AG09319 (cell line): Measurements from ENCODE around the gene IP6K3.

ENCODE experiments used
- DNase-seq: peaks from one replicate; pipeline ENCODE4 v3.0.0-alpha.2; 2010; ENCODE audit warnings: low read depth; ENCODE audit errors: extremely low read depth
- TF ChIP-seq, protein P1 (sequence below): IDR thresholded peaks from 2 replicates; pipeline ENCODE4 v1.5.1; 2011; ENCODE audit warnings: low read depth, mild to moderate bottlenecking, inconsistent platforms, low read length, moderate library complexity

The IP6K3 gene

GRCh38 chr6:33738879-33739278, 7.8 kb downstream of the IP6K3 start:
- no peak for DNase-seq
- TF ChIP-seq, protein P1, sequence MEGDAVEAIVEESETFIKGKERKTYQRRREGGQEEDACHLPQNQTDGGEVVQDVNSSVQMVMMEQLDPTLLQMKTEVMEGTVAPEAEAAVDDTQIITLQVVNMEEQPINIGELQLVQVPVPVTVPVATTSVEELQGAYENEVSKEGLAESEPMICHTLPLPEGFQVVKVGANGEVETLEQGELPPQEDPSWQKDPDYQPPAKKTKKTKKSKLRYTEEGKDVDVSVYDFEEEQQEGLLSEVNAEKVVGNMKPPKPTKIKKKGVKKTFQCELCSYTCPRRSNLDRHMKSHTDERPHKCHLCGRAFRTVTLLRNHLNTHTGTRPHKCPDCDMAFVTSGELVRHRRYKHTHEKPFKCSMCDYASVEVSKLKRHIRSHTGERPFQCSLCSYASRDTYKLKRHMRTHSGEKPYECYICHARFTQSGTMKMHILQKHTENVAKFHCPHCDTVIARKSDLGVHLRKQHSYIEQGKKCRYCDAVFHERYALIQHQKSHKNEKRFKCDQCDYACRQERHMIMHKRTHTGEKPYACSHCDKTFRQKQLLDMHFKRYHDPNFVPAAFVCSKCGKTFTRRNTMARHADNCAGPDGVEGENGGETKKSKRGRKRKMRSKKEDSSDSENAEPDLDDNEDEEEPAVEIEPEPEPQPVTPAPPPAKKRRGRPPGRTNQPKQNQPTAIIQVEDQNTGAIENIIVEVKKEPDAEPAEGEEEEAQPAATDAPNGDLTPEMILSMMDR = no peak

DNA sequence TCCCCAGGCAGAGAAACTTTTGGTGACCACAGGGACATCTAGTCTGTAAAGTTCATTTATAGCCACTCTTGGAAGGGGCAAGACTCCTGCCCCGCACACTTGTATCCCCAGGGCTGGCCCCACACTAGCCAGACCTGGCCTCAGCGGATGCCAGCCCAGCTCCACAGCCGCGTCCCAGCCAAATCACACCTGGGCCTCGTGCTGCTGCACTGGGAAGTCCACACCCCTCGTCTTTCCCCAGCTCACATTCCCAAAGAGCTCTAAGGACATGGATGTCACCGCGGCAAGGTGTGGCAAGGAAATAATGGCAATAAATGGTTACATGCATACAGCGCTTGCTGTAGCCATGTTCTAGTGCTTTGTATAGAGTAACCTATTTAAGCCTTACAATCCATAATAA, 8.6 kb downstream of the IP6K3 start:
- TF ChIP-seq, protein P1 = no peak
- no peak for DNase-seq

- DNase-seq = no peak
- TF ChIP-seq, protein P1 = no peak
These were observed 9.3 kb downstream of the IP6K3 start for GRCh38 chr6:33737267-33738026.

GRCh38 chr6:33735216-33735615, 11.5 kb downstream of the IP6K3 start:
- no peak for DNase-seq
- TF ChIP-seq, protein P1 = no peak

DNA sequence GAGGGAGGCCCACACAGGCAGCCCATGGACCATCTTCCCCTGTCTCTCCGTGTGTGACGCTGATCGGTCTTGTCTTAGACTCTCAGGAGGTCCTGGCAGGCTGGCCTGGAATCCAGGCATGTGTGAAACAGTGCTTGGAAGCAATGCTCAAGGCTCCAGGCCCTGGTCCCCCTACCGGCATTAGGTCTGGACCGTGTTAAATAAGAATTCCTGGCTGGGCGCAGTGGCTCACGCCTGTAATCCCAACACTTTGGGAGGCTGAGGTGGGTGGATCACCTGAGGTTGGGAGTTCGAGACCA, 13.0 kb downstream of the IP6K3 start:
- no peak for DNase-seq
- TF ChIP-seq, protein P1 = no peak

DNA sequence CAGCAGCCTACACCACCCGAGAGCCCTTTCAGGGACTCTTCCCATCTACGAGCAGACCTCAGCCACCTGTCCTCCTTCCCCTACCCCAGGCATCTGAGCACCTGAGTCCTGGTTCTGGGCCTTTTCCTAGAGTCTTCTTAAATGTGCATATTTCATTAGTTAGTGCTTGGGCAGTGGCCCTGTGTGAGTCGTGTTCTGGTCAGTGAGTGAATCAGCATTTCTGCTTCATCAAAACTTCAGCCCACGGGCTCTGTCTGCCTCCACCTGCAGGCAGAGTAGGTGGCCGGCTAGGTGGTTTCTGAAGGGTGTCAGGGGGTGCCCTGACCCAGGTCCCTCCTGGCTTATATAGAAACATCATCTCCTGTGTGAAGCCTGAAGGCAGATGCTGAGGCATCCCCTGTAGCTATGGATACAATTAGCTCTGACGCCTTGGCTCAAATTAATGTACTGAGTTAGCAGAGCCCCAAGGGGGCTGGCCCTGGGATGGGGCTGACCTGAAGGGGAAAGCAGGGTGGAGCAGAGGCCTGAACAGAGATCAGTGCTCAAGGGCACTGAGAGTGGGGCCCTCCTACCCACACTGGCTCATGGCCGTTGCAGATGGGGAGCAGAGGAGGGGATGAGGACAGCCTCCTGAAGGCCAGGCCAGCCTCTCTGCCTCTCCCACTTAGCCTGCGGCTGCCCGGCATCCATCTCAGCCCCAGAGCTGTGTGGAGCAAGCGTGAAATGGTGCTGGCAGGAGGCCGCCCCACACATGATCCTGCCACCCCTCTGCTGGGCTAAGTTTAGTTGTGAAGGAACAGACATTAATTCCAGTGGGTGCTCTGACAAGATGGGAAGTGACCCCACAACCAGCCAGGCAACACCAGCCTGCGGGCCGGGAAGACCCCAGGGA, 13.6 kb downstream of the IP6K3 start:
- TF ChIP-seq, protein P1 = no peak
- no peak for DNase-seq

GRCh38 chr6:33732385-33732784, 14.3 kb downstream of the IP6K3 start:
- no peak for DNase-seq
- TF ChIP-seq, protein P1 = no peak
